ENCODE data around the gene ANKS3.
"Not testable (repeated sequence)": the region's sequence is repeated elsewhere in the genome, so short reads cannot be mapped to it uniquely, and the experiment has no call there.

Gene ANKS3

GRCh38 chr16:4754865-4755264, 20.8 kb upstream of the ANKS3 start:
- DNase-seq (ENCODE audit: low spot score) = no peak

GRCh38 chr16:4753227-4753626, 19.2 kb upstream of the ANKS3 start:
- no peak for DNase-seq (ENCODE audit: low spot score)

- DNase-seq (ENCODE audit: low spot score) = no peak
These were observed 18.5 kb upstream of the ANKS3 start for GRCh38 chr16:4752351-4753100.

GRCh38 chr16:4750896-4751295, 16.8 kb upstream of the ANKS3 start:
- DNase-seq (ENCODE audit: low spot score) = no peak

GRCh38 chr16:4749700-4750257, 15.7 kb upstream of the ANKS3 start:
- no peak for DNase-seq (ENCODE audit: low spot score)

GRCh38 chr16:4748682-4749411, 14.8 kb upstream of the ANKS3 start:
- no peak for DNase-seq (ENCODE audit: low spot score)

GRCh38 chr16:4747906-4748681, 14.0 kb upstream of the ANKS3 start:
- DNase-seq (ENCODE audit: low spot score) = no peak

GRCh38 chr16:4746991-4747574, 13.0 kb upstream of the ANKS3 start:
- no peak for DNase-seq (ENCODE audit: low spot score)

GRCh38 chr16:4746215-4746614, 12.1 kb upstream of the ANKS3 start:
- no peak for DNase-seq (ENCODE audit: low spot score)

GRCh38 chr16:4745274-4745569, 11.2 kb upstream of the ANKS3 start:
- no peak for DNase-seq (ENCODE audit: low spot score)

GRCh38 chr16:4744555-4745273, 10.6 kb upstream of the ANKS3 start:
- no peak for DNase-seq (ENCODE audit: low spot score)

GRCh38 chr16:4743226-4743878, 9.3 kb upstream of the ANKS3 start:
- no peak for DNase-seq (ENCODE audit: low spot score)

GRCh38 chr16:4738370-4738769, 4.3 kb upstream of the ANKS3 start:
- not testable (repeated sequence) for DNase-seq (ENCODE audit: low spot score)

GRCh38 chr16:4737545-4737944, 3.5 kb upstream of the ANKS3 start:
- no peak for DNase-seq (ENCODE audit: low spot score)

GRCh38 chr16:4736546-4736945, 2.5 kb upstream of the ANKS3 start:
- DNase-seq (ENCODE audit: low spot score) = no peak

- DNase-seq (ENCODE audit: low spot score) = peak; percentile 94
These were observed 862 bp upstream of the ANKS3 start for GRCh38 chr16:4734730-4735535.

GRCh38 chr16:4733747-4734062, 366 bp downstream of the ANKS3 start:
- DNase-seq (ENCODE audit: low spot score) = no peak

- DNase-seq (ENCODE audit: low spot score) = no peak
These were observed 794 bp downstream of the ANKS3 start for GRCh38 chr16:4733211-4733742.

- DNase-seq (ENCODE audit: low spot score) = no peak
These were observed 4.2 kb downstream of the ANKS3 start for GRCh38 chr16:4729876-4730275.

- DNase-seq (ENCODE audit: low spot score) = no peak
These were observed 5.4 kb downstream of the ANKS3 start for GRCh38 chr16:4728676-4729075.

All from CD4-positive, alpha-beta T cell treated with Interleukin-2 at 100 ng/mL for 4 hours (primary cell).